HG02571 (cell line): ENCODE results near the gene TGM2.
"Not testable (repeated sequence)": the region's sequence is repeated elsewhere in the genome, so short reads cannot be mapped to it uniquely, and the experiment has no call there.

Experiments
- ATAC-seq: cut with Tn5 transposase; IDR thresholded peaks from one replicate; pipeline ENCODE4 v1.9.1; 2021; ENCODE audit warnings: mild to moderate bottlenecking, moderate library complexity; ENCODE audit not compliant: unreplicated experiment

The TGM2 gene

GRCh38 chr20:38119446-38119845 is 45.6 kb downstream of the TGM2 start:
- no peak for ATAC-seq

GRCh38 chr20:38117635-38118034 is 47.4 kb downstream of the TGM2 start:
- ATAC-seq, result no peak

- ATAC-seq, result no peak
Observed at GRCh38 chr20:38117205-38117604, 47.9 kb downstream of the TGM2 start.

GRCh38 chr20:38116409-38117165 is 48.5 kb downstream of the TGM2 start:
- ATAC-seq, result no peak

GRCh38 chr20:38115896-38116295 is 49.2 kb downstream of the TGM2 start:
- no peak for ATAC-seq

GRCh38 chr20:38115205-38115604 is 49.9 kb downstream of the TGM2 start:
- no peak for ATAC-seq

GRCh38 chr20:38114353-38114791 is 50.7 kb downstream of the TGM2 start:
- ATAC-seq, result no peak

- no peak for ATAC-seq
Observed at GRCh38 chr20:38113401-38114325, 51.4 kb downstream of the TGM2 start.

- ATAC-seq, result no peak
Observed at GRCh38 chr20:38112930-38113294, 52.2 kb downstream of the TGM2 start.

- ATAC-seq, result no peak
Observed at GRCh38 chr20:38112261-38112929, 52.7 kb downstream of the TGM2 start.

GRCh38 chr20:38111366-38112232 is 53.5 kb downstream of the TGM2 start:
- no peak for ATAC-seq

- no peak for ATAC-seq
Observed at GRCh38 chr20:38110525-38111178, 54.4 kb downstream of the TGM2 start.

GRCh38 chr20:38109591-38110524 is 55.2 kb downstream of the TGM2 start:
- ATAC-seq, result no peak

GRCh38 chr20:38108986-38109541 is 56.0 kb downstream of the TGM2 start:
- no peak for ATAC-seq

- no peak for ATAC-seq
Observed at GRCh38 chr20:38108438-38108985, 56.6 kb downstream of the TGM2 start.

- ATAC-seq, result not testable (repeated sequence)
Observed at GRCh38 chr20:38107916-38108315, 57.2 kb downstream of the TGM2 start.

GRCh38 chr20:38107386-38107785 is 57.7 kb downstream of the TGM2 start:
- ATAC-seq, result not testable (repeated sequence)

- ATAC-seq, result no peak
Observed at GRCh38 chr20:38106461-38106860, 58.6 kb downstream of the TGM2 start.
